GM23248 (cell line): ENCODE data around the gene POC1A.

ENCODE experiments used
- EZH2 ChIP-seq: fragments of 200-600 bp; sonication (generic); IDR thresholded peaks from 2 replicates; pipeline ENCODE4 v1.6.1; 2018; ENCODE audit warnings: antibody characterized with exemption, mild to moderate bottlenecking; ENCODE audit not compliant: insufficient read depth, poor library complexity, severe bottlenecking
- EZH2phosphoT487 ChIP-seq: fragments of 200-600 bp; sonication (generic); IDR thresholded peaks from 2 replicates; pipeline ENCODE4 v1.6.1; 2018; ENCODE audit warnings: antibody characterized with exemption, moderate library complexity, mild to moderate bottlenecking, low read depth; ENCODE audit not compliant: insufficient read depth

DNA sequence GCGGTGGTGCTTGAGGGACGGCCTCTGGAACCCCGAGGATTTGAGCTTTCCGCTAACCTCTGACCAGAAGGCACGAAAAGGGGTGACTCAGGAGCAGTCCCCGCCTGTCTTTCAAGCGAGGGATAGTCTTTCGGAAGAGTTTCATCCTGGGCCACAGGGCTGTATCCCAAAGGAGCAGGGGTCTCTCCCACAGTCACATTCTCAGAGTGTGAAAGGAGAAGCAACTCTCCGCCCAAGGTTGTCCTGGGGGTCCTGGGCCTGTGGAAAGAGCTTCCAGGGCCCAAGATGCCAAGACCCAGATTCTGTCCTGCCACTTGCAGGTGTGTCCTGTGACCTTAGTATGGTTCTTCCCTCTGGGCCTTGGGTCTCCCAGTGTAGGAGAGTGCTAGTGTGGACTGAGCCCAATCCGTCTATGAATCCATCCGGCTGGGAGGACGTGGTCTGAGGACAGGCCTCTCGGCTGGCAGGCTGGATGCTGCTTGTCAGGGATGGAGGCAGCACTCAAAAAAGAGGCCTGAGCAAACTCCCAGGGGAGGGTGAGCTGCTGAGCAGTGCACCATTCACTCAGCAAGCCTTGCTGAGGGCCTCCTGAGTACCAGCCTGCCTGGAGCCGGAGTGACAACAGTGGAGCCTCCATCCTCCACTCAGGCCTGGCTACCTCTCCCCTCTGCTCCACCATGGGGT lies 96.3 kb downstream of the POC1A start:
- TF ChIP-seq EZH2 (no peak), EZH2phosphoT487 (no peak)
